H1 (cell line): ENCODE results near the gene PITPNC1. TPM values are rescaled to one million over a fixed set of nuclear protein-coding genes. Genes with fewer than 3 reads are reported as not detected.

Experiments
- CTCF ChIA-PET: fragments of 300-600 bp; sonication (Branson Sonifier 250); formaldehyde crosslinking; loops from one replicate; lab custom pipeline; 2021; ENCODE audit not compliant: partially characterized antibody; lab: Charles Lee
- POLR2A ChIA-PET: fragments of 300-600 bp; sonication (Branson Sonifier 250); formaldehyde crosslinking; loops from one replicate; lab custom pipeline; 2021; ENCODE audit warnings: inconsistent platforms; ENCODE audit not compliant: partially characterized antibody; lab: Charles Lee
- DNase-seq, 2 experiments: peaks; one replicate each; pipeline versions ENCODE4 v3.0.0 to v3.0.0-alpha.2; 2010 to 2022; ENCODE audit warnings: low spot score in 2 of 2, low read depth in 1 of 2, mixed read lengths in 1 of 2
- FAIRE-seq: peaks from 2 replicates; lab custom pipeline; 2011; peaks lifted over from hg19 to GRCh38; lab: Jason Lieb, UNC
- H2AFZ ChIP-seq: 2 replicates; pipeline ENCODE4 v1.8.1; 2012; ENCODE audit warnings: low read length, inconsistent platforms
- H2AK5ac ChIP-seq: 2 replicates; pipeline ENCODE4 v1.6.1; 2013; ENCODE audit warnings: low read depth, low read length
- H2BK120ac ChIP-seq: replicated peaks from 2 replicates; pipeline ENCODE3; 2013; ENCODE audit warnings: low read depth, low read length, inconsistent platforms
- H2BK12ac ChIP-seq: 2 replicates; pipeline ENCODE4 v1.6.1; 2013; ENCODE audit warnings: low read depth, low read length
- H2BK15ac ChIP-seq: 2 replicates; pipeline ENCODE4 v1.6.1; 2013; ENCODE audit warnings: low read length
- H2BK20ac ChIP-seq: 2 replicates; pipeline ENCODE4 v1.6.1; 2013; ENCODE audit warnings: low read length
- H2BK5ac ChIP-seq: 2 replicates; pipeline ENCODE4 v1.6.1; 2013; ENCODE audit warnings: low read depth, low read length
- H3K14ac ChIP-seq: 2 replicates; pipeline ENCODE4 v1.6.1; 2013; ENCODE audit warnings: inconsistent platforms; ENCODE audit not compliant: insufficient read length
- H3K18ac ChIP-seq: 2 replicates; pipeline ENCODE4 v1.6.1; 2013; ENCODE audit warnings: low read length; ENCODE audit errors: extremely low read depth
- H3K23ac ChIP-seq: 2 replicates; pipeline ENCODE4 v1.6.1; 2013; ENCODE audit warnings: inconsistent platforms; ENCODE audit not compliant: insufficient read length
- H3K23me2 ChIP-seq: 2 replicates; pipeline ENCODE4 v1.6.1; 2013; ENCODE audit warnings: low read depth, low read length
- H3K27ac ChIP-seq: 2 replicates; pipeline ENCODE4 v1.6.1; 2011; ENCODE audit warnings: low read depth, low read length, inconsistent platforms
- H3K27me3 ChIP-seq, 4 experiments: replicated peaks in 1 of 4; 1 replicate in 1 of 4; 2 replicates in 3 of 4; pipeline versions ENCODE4 v1.6.1 to v1.8.1; 2011 to 2013; ENCODE audit warnings: low read length in 3 of 4, mild to moderate bottlenecking in 3 of 4, inconsistent platforms in 2 of 4, mixed read lengths in 2 of 4, moderate library complexity in 1 of 4; ENCODE audit not compliant: control insufficient read depth in 3 of 4, insufficient read depth in 3 of 4; ENCODE audit errors: extremely low read depth in 1 of 4
- H3K36me3 ChIP-seq, 4 experiments: 2 replicates each; pipeline versions ENCODE4 v1.6.1 to v1.8.1; 2011 to 2013; ENCODE audit warnings: mild to moderate bottlenecking in 4 of 4, low read length in 3 of 4, moderate library complexity in 2 of 4, control low read depth in 1 of 4, inconsistent platforms in 1 of 4; ENCODE audit not compliant: insufficient read depth in 4 of 4, control insufficient read depth in 2 of 4
- H3K4ac ChIP-seq: replicated peaks from 2 replicates; pipeline ENCODE3; 2013; ENCODE audit warnings: low read length, low read depth, mixed read lengths, inconsistent platforms; ENCODE audit not compliant: insufficient read length
- H3K4me1 ChIP-seq, 4 experiments: replicated peaks in 1 of 4; 1 replicate in 1 of 4; 2 replicates in 3 of 4; pipeline versions ENCODE4 v1.6.1 to v1.8.1; 2011 to 2013; ENCODE audit warnings: low read length in 3 of 4, inconsistent platforms in 2 of 4, mixed read lengths in 1 of 4; ENCODE audit not compliant: insufficient read depth in 4 of 4, control insufficient read depth in 3 of 4
- H3K4me2 ChIP-seq, 2 experiments: 2 replicates each; pipeline versions ENCODE4 v1.6.1 to v1.8.1; 2011 to 2013; ENCODE audit warnings: low read depth in 2 of 2, low read length in 2 of 2, control low read depth in 1 of 2, inconsistent platforms in 1 of 2, mild to moderate bottlenecking in 1 of 2; ENCODE audit not compliant: insufficient read depth in 1 of 2
- H3K4me3 ChIP-seq, 4 experiments: fragments of 200-600, 300-600 bp in 1 of 4; sonication (generic), shearing (Covaris generic), sonication (Bioruptor Twin) in 1 of 4; 2 replicates each; pipeline versions ENCODE4 v1.5.1 to v1.8.1; 2011 to 2016; ENCODE audit warnings: low read length in 4 of 4, low read depth in 3 of 4, control low read depth in 2 of 4, inconsistent platforms in 2 of 4, mild to moderate bottlenecking in 2 of 4, mixed read lengths in 1 of 4, moderate library complexity in 1 of 4; ENCODE audit not compliant: insufficient read depth in 2 of 4; ENCODE audit errors: extremely low read depth in 1 of 4
- H3K56ac ChIP-seq: replicated peaks from 2 replicates; pipeline ENCODE3; 2013; ENCODE audit warnings: low read depth, mild to moderate bottlenecking, mixed read lengths, low read length, inconsistent platforms; ENCODE audit not compliant: insufficient read length
- H3K79me1 ChIP-seq: 2 replicates; pipeline ENCODE4 v1.6.1; 2013; ENCODE audit warnings: low read depth, low read length, control low read depth
- H3K79me2 ChIP-seq, 2 experiments: 2 replicates each; pipeline versions ENCODE4 v1.6.1 to v1.8.1; 2012 to 2013; ENCODE audit warnings: low read length in 2 of 2, mild to moderate bottlenecking in 2 of 2, inconsistent platforms in 1 of 2; ENCODE audit not compliant: insufficient read depth in 2 of 2, control insufficient read depth in 1 of 2
- H3K9ac ChIP-seq, 4 experiments: replicated peaks in 1 of 4; 1 replicate in 1 of 4; 2 replicates in 3 of 4; pipeline versions ENCODE4 v1.6.1 to v1.8.1; 2011 to 2013; ENCODE audit warnings: low read depth in 3 of 4, low read length in 3 of 4, control low read depth in 2 of 4, mild to moderate bottlenecking in 2 of 4, moderate library complexity in 2 of 4, inconsistent platforms in 1 of 4; ENCODE audit errors: extremely low read depth in 1 of 4
- H3K9me3 ChIP-seq, 2 experiments: 2 replicates each; pipeline versions ENCODE4 v1.6.1 to v1.8.1; 2012 to 2013; ENCODE audit warnings: mild to moderate bottlenecking in 2 of 2, moderate library complexity in 2 of 2, control low read depth in 1 of 2, inconsistent platforms in 1 of 2, low read depth in 1 of 2, low read length in 1 of 2, mixed read lengths in 1 of 2; ENCODE audit not compliant: insufficient read depth in 2 of 2
- H4K20me1 ChIP-seq, 2 experiments: replicated peaks in 1 of 2; 2 replicates each; pipeline versions ENCODE3 to v1.8.1; 2011 to 2013; ENCODE audit warnings: inconsistent platforms in 2 of 2, low read length in 2 of 2, mild to moderate bottlenecking in 1 of 2; ENCODE audit not compliant: insufficient read depth in 2 of 2, control insufficient read depth in 1 of 2
- H4K5ac ChIP-seq: 2 replicates; pipeline ENCODE4 v1.6.1; 2013; ENCODE audit warnings: low read length, low read depth, mixed read lengths, inconsistent platforms; ENCODE audit not compliant: insufficient read length
- H4K8ac ChIP-seq: 2 replicates; pipeline ENCODE4 v1.8.0; 2013; ENCODE audit warnings: mild to moderate bottlenecking, moderate library complexity, low read length, inconsistent platforms; ENCODE audit not compliant: insufficient read depth; ENCODE audit errors: extremely low read depth
- H4K91ac ChIP-seq: replicated peaks from 2 replicates; pipeline ENCODE3; 2013; ENCODE audit warnings: low read length, mixed read lengths, inconsistent platforms; ENCODE audit not compliant: insufficient read length
- JUND ChIP-seq: IDR thresholded peaks from 2 replicates; pipeline ENCODE4 v1.6.1; 2011; ENCODE audit warnings: mild to moderate bottlenecking, improper control_type of control experiment, low read length
- WGBS, 2 experiments: shearing (Covaris generic) in 1 of 2; methylation state at CpG; one replicate each; pipeline versions ENCODE4 v1.1.6 to v1.1.7; 2013 to 2015; ENCODE audit warnings: low lambda C conversion rate in 2 of 2, mixed read lengths in 2 of 2, inconsistent platforms in 1 of 2, low coverage in 1 of 2, missing lambda C conversion rate in 1 of 2; ENCODE audit not compliant: insufficient replicate concordance in 2 of 2, insufficient coverage in 1 of 2, insufficient read length in 1 of 2; ENCODE audit errors: extremely low coverage in 1 of 2, missing lambda C conversion rate in 1 of 2; 5-methylcytosine and 5-hydroxymethylcytosine counted together
- polyA plus RNA-seq, 7 experiments: library from polyadenylated mRNA; depleted of rRNA in 3 of 7; stranded (reverse) in 5 of 7; unstranded in 2 of 7; fragments of >200 nt in 5 of 7; fragments of 200-250 nt in 2 of 7; gene quantifications; 1 replicate in 5 of 7; 2 replicates in 1 of 7; 4 replicates in 1 of 7; pipeline versions ENCODE4 v1.2.1 to v1.2.3, GENCODE V29; 2011 to 2013; ENCODE audit warnings: missing spikeins in 2 of 7, mixed read lengths in 2 of 7
- total RNA-seq: library from RNA; stranded (reverse); fragmentation: NEBNext Ultra II Directional; extraction: Animal tissue kit (Norgen Biotek cat#: 25700); gene quantifications from 2 replicates; pipeline ENCODE4 v1.2.1, GENCODE V29; 2021
- TF ChIP-seq, protein P1 (sequence below): IDR thresholded peaks from 2 replicates; pipeline ENCODE4 v1.6.1; 2011; ENCODE audit warnings: low read depth, mild to moderate bottlenecking, low read length; ENCODE audit not compliant: insufficient read depth

PITPNC1 gene
- total and polyA plus RNA-seq, 2 of the 8 experiments (the other 6 are each of a cell fraction or from before 2014, with no cell fraction given): 17.6 to 54.7 TPM

- Histone ChIP-seq H3K18ac (no peak overlapping the region), H4K8ac (no peak overlapping the region), H3K9me3 (no peaks in the 10 kb centered on the region), H3K4me2 (no peak overlapping the region), H4K91ac (peak overlapping the region; percentile 15), H3K23ac (no peak overlapping the region), H3K23me2 (no peaks in the 10 kb centered on the region), H3K4ac (no peak overlapping the region), H2AFZ (no peak overlapping the region), H3K27ac (no peak overlapping the region), H2AK5ac (0 out of 2 replicates have a peak overlapping the region, but pooled peaks have one; percentile 78), H3K79me2 (peaks cover 0 to 39% of the 10 kb centered on the region in 2 experiments; a peak in 3 of 4 replicates), H3K14ac (no peak overlapping the region), H2BK12ac (no peak overlapping the region), H3K9ac (no peak overlapping the region), H2BK20ac (no peak overlapping the region), H3K4me1 (peaks cover 7 to 19% (median 9%) of the 10 kb centered on the region in 4 experiments), H3K56ac (no peak overlapping the region), H2BK5ac (no peak overlapping the region), H4K20me1 (no peaks in the 10 kb centered on the region), H2BK120ac (no peak overlapping the region), H2BK15ac (no peak overlapping the region), H4K5ac (no peak overlapping the region), H3K36me3 (no peaks in the 10 kb centered on the region), H3K4me3 (no peak overlapping the region), H3K27me3 (no peaks in the 10 kb centered on the region), H3K79me1 (peaks cover 2% of the 10 kb centered on the region; the same call in 1 of the 2 replicates)
- WGBS, 2 experiments: 84% methylated on average over 14 of the region's 14 CpGs; no CpG with 5 or more reads in 1 of the 2 experiments
- ChIA-PET POLR2A (interaction anchor here (1.2 kb wide), 1 partner anchor 121 kb away, joined by 3 read pairs; no protein-coding TSS in a partner anchor), CTCF (interaction anchor here (1.4 kb wide), 1 partner anchor 27 kb away, joined by 3 read pairs; no protein-coding TSS in a partner anchor)
- FAIRE-seq (no peak), DNase-seq (no peak)
- TF ChIP-seq, protein P1, sequence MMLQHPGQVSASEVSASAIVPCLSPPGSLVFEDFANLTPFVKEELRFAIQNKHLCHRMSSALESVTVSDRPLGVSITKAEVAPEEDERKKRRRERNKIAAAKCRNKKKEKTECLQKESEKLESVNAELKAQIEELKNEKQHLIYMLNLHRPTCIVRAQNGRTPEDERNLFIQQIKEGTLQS: no peak
- no peak for TF ChIP-seq JUND
These were observed 148.4 kb downstream of the PITPNC1 start for GRCh38 chr17:67525239-67526135.
